K562 (cell line): Measurements from ENCODE around the gene SND1.

Experiments
- CTCF ChIP-seq, 3 experiments: IDR thresholded peaks in 2 of 3; conservative IDR thresholded peaks in 1 of 3; 2 replicates each; pipeline ENCODE4 v1.5.1; 2011 to 2012; ENCODE audit warnings: low read length in 3 of 3, mild to moderate bottlenecking in 3 of 3, control low read depth in 2 of 3, improper control_type of control experiment in 1 of 3, inconsistent platforms in 1 of 3, low read depth in 1 of 3, mixed read lengths in 1 of 3, moderate library complexity in 1 of 3; ENCODE audit not compliant: insufficient read depth in 2 of 3
- FOXK2 ChIP-seq, 2 experiments: fragments of 450-650 bp; IDR thresholded peaks in 1 of 2; conservative IDR thresholded peaks in 1 of 2; 2 replicates each; pipeline ENCODE4 v1.6.1; 2016; ENCODE audit warnings: low read depth in 2 of 2, mild to moderate bottlenecking in 1 of 2
- MYBL2 ChIP-seq, 2 experiments: fragments of 450-650 bp in 1 of 2; sonication (generic) in 1 of 2; formaldehyde crosslinking in 1 of 2; IDR thresholded peaks; 2 replicates each; pipeline versions ENCODE4 v1.6.1 to v1.8.1; 2017 to 2022; ENCODE audit warnings: borderline replicate concordance in 1 of 2, inconsistent platforms in 1 of 2, low read depth in 1 of 2, mild to moderate bottlenecking in 1 of 2, missing genetic modification reagents in 1 of 2, moderate library complexity in 1 of 2
- TARDBP ChIP-seq: fragments of 450-650 bp; IDR thresholded peaks from 2 replicates; pipeline ENCODE4 v1.6.1; 2016
- ZNF134 ChIP-seq: fragments of 250-450 bp; sonication (Bioruptor Pico); conservative IDR thresholded peaks from 2 replicates; pipeline ENCODE4 v1.4.0; 2020

GRCh38 chr7:128068785-128069184 is 416.8 kb downstream of the SND1 start:
- TF ChIP-seq FOXK2 (conservative IDR thresholded peaks at IDR 0.05 in 1 of 2, IDR thresholded peaks at IDR 0.05 in 1 of 2; ENCODE audit: low read depth in 2 of 2), result no peak
- TF ChIP-seq MYBL2 (IDR thresholded peaks at IDR 0.05; ENCODE audit: low read depth), result no peak
- no peak for TF ChIP-seq MYBL2 (CRISPR knock-in tag; IDR thresholded peaks at IDR 0.05; ENCODE audit: borderline replicate concordance)
- no peak for TF ChIP-seq CTCF (IDR thresholded peaks at IDR 0.05 in 2 of 3, conservative IDR thresholded peaks at IDR 0.05 in 1 of 3; ENCODE audit: insufficient read depth in 2 of 3, low read depth in 1 of 3, low read length in 3 of 3)
- TF ChIP-seq ZNF134 (CRISPR knock-in tag), result no peak
- TF ChIP-seq TARDBP, result no peak
